Measurements from ENCODE around the gene NPIPA8.
"Not testable (repeated sequence)": the region's sequence is repeated elsewhere in the genome, so short reads cannot be mapped to it uniquely, and the experiment has no call there.

DNA sequence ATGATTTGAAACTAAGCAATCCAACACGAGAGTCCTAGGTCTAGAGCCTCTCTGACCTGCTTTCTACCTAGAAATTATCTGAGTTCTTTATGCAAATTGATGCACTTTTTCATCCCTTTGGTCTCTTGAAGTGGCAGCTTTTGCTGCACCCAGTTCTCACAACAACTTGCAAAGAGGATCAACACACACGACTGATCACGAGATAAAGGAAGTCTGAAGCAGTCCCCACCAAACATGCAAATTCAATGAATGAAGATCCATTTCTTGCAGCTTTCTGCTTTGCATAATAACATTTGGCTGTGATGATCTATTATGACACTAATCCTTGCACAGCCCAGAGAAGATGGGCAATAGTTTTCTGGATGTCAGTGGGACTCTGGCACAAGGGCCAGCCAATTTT lies 56.2 kb downstream of the NPIPA8 start:
- TF ChIP-seq, protein P1, sequence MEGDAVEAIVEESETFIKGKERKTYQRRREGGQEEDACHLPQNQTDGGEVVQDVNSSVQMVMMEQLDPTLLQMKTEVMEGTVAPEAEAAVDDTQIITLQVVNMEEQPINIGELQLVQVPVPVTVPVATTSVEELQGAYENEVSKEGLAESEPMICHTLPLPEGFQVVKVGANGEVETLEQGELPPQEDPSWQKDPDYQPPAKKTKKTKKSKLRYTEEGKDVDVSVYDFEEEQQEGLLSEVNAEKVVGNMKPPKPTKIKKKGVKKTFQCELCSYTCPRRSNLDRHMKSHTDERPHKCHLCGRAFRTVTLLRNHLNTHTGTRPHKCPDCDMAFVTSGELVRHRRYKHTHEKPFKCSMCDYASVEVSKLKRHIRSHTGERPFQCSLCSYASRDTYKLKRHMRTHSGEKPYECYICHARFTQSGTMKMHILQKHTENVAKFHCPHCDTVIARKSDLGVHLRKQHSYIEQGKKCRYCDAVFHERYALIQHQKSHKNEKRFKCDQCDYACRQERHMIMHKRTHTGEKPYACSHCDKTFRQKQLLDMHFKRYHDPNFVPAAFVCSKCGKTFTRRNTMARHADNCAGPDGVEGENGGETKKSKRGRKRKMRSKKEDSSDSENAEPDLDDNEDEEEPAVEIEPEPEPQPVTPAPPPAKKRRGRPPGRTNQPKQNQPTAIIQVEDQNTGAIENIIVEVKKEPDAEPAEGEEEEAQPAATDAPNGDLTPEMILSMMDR (IDR thresholded peaks at IDR 0.05) = not testable (repeated sequence)
- TF ChIP-seq POLR2A (IDR thresholded peaks at IDR 0.05) = not testable (repeated sequence)

All from tibial nerve (tissue), 3 donors.